SU-DHL-6 (cell line): ENCODE measurements around the gene DLG1.

Experiments used
- CTCF ChIP-seq: fragments of 200-600 bp; sonication (generic); IDR thresholded peaks from one replicate; pipeline ENCODE4 v1.5.1; 2017; ENCODE audit warnings: antibody characterized with exemption, mild to moderate bottlenecking, low read length, moderate library complexity; ENCODE audit not compliant: insufficient read depth, poor library complexity, severe bottlenecking
- EZH2phosphoT487 ChIP-seq: fragments of 200-600 bp; sonication (generic), shearing (Covaris generic); conservative IDR thresholded peaks from 2 replicates; pipeline ENCODE4 v1.6.1; 2018; ENCODE audit warnings: mild to moderate bottlenecking, antibody characterized with exemption, low read length, moderate library complexity, mixed read lengths

- no peak for TF ChIP-seq CTCF
- TF ChIP-seq EZH2phosphoT487, result no peak
Measured at GRCh38 chr3:197303452-197303851, 5.0 kb upstream of the DLG1 start.
